ENCODE data around the gene FAM174C.

DNA sequence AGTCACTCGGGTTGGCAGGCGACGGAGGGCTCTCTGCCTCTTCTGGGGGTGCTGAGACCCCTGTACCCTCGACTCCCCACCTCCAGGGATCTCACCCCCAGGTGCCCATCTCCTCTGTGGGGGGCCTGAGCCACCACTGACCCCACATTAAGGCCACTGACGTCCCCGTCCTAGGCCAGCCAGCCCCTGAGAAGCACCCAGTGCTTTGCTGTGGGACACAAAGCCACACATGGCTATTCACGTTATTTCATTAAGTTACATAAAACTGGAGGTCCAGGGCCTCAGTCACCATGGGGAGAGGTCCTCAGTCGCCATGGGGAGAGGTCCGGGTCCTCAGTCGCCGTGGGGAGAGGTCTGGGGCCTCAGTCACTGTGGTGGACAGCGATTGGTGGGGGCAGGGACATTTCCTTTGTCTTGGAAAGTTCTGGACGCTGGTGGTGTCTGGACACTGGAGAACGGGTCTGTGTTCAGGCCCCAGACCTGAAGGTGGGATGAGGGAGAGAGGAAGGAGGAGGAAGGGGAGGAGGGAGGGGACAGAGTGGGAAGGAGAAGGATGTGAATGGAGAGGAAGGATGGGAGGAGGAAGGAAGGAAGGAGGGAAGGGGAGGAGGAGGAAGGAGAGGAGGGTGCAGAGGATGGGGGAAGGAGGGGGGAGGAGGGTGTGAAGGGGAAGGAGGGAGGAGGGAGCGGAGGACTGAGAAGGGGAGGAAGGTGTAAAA is 6.4 kb downstream of the FAM174C start:
- TF ChIP-seq, protein P1, sequence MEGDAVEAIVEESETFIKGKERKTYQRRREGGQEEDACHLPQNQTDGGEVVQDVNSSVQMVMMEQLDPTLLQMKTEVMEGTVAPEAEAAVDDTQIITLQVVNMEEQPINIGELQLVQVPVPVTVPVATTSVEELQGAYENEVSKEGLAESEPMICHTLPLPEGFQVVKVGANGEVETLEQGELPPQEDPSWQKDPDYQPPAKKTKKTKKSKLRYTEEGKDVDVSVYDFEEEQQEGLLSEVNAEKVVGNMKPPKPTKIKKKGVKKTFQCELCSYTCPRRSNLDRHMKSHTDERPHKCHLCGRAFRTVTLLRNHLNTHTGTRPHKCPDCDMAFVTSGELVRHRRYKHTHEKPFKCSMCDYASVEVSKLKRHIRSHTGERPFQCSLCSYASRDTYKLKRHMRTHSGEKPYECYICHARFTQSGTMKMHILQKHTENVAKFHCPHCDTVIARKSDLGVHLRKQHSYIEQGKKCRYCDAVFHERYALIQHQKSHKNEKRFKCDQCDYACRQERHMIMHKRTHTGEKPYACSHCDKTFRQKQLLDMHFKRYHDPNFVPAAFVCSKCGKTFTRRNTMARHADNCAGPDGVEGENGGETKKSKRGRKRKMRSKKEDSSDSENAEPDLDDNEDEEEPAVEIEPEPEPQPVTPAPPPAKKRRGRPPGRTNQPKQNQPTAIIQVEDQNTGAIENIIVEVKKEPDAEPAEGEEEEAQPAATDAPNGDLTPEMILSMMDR (IDR thresholded peaks at IDR 0.05), result no peak
- no peak for TF ChIP-seq POLR2AphosphoS5 (IDR thresholded peaks at IDR 0.05; ENCODE audit: insufficient read depth in 1 of 2, low read depth in 1 of 2)

Measured in vagina (tissue), 2 donors.